ENCODE measurements around the gene COG1.
A peak's percentile ranks its signal among the peaks of the same experiment; 100 is the strongest.

COG1 gene

DNA sequence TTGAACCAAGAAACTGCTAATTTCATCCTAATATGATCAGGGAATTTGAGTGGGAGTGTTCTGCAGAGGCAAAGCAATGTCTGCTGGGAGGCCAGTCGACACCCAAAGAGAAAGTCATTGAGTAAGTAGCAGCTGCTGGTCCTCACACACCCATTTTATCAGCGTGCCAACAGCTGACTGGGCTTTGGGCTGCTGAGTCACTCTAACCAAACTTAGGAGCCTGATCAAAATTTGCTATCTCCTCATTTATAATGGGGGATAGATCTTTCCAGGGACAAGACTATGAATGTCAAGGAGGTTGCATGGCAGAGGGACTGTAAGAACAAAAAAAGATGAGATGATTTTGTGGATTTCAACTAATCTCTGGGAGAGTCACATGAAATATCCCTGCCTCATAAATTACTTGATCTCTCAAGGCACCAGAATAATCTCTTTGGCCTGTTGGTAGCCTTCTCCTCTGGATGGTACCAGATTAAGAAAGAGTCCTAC, 35.9 kb downstream of the COG1 start:
- peak; percentile 91 for DNase-seq (ENCODE audit: low read depth)

DNA sequence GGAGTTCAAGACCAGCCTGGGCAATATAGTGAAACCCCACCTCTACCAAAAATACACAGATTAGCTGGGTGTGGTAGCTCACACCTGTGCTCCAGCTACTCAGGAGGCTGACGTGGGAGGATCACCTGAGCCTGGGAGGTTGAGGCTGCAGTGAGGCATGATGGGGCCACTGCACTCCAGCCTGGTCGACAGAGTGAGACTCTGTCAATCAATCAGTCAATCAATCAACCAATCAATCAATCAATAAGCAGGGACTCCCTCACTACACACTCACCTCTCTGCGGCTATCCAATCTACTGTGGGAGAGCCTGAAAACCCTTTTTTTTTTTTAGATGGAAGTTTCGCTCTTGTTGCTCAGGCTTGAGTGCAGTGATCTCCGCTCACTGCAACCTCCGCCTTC, 37.2 kb downstream of the COG1 start:
- DNase-seq (ENCODE audit: low read depth): no peak

DNA sequence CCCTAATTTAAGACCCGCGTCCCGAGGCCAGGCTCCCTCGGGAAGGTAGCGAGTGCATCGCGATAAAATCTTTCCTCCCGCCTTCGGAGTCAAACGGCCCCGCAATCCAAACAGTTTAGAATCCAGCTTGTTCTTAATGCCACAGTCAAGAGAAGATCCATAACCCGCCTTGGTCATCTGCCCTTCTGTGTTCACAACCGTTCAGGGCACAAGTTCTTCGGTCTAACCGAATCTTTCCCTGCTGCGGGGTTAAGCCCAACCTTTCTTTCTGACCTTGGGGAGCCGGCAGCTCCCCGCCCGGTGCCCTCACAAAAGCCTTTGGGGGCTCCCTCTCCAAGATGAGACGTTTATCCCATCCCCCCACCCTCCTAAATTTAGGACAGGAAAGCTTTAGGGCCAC, 38.5 kb downstream of the COG1 start:
- DNase-seq (ENCODE audit: low read depth): peak; percentile 35

- DNase-seq (ENCODE audit: low read depth): peak; percentile 93
Observed at GRCh38 chr17:73231841-73232586, 39.2 kb downstream of the COG1 start.

DNA sequence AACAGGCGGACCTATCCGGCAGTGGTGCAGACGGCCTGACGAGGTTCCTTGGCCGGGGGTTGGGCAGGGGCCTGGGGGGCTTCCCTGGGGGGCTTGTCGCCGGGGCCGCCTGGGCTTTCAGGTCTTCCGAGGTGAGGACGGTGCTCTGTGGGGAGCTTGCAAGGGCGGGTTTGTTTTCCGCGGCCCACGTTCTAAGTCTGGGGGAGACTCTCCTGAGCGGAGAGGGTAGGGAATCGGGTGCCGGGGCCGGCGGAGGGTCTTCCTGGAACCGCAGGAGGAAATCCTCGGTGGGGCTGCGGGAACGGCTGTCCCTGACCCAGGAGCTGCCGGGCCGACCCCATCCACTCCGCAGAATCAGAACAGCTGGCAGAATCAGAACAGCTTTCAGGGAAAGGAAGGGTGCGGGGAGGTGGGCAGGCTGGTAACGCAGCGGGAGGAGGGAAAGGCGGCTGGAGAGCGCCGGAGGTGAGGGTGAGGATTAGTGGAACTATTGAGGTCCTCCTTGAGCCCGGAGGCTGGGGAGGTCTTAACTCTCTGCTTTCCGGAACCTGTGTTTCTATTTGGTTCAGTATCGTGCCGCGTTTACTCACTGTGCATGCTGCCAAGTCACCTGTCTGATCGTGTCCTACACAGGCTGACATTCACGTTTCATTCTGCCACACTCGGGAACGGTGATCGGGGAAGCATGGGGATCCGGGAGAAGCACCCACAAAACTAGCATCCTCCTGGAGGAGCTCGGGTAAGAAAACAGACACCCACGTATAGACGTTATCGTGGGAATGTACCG, 39.9 kb downstream of the COG1 start:
- peak; percentile 41 for DNase-seq (ENCODE audit: low read depth)

- no peak for DNase-seq (ENCODE audit: low read depth)
Observed at GRCh38 chr17:73234736-73235135, 41.9 kb downstream of the COG1 start.

- DNase-seq (ENCODE audit: low read depth): no peak
Observed at GRCh38 chr17:73237714-73238113, 44.9 kb downstream of the COG1 start.

DNA sequence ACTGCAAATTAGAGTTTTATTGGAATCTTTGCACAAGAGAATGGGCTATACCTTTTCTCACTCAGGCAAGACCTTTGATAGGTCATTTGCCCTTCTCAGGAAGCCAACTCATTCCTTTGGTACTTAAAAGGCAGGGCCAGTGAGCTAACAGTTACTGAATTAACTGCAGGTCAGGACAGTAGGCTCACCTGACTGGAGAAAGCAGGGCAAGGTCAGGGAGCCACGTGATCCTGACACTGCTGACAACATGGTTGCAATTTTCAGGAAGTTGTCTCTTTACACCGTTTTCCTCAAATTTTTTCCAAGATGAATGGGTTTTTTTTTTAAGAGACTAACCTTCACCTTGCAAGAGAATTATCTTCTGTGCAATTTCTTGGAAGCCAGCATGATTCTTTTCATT, 47.7 kb downstream of the COG1 start:
- no peak for DNase-seq (ENCODE audit: low read depth)

GRCh38 chr17:73247726-73248125, 54.9 kb downstream of the COG1 start:
- DNase-seq (ENCODE audit: low read depth): no peak

DNA sequence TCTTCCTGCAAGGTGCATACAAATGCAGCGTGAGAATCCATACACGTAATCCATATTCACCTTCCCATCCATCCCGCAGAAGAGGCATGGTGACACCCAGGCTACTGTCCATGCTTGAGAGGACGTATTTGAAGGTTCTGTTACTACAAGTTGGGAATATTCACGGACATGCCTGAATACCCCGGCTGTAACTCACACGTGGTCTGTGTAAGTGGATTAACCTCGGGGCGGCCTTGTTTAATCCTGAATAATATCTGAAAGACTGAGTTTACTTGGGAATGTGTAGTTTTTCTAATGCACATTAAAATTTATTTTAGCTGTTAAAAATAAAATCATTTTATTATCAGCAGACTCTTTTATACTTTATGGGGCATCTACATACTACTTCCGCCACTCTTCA, 55.7 kb downstream of the COG1 start:
- DNase-seq (ENCODE audit: low read depth): no peak

GRCh38 chr17:73249700-73250099, 56.8 kb downstream of the COG1 start:
- no peak for DNase-seq (ENCODE audit: low read depth)

DNA sequence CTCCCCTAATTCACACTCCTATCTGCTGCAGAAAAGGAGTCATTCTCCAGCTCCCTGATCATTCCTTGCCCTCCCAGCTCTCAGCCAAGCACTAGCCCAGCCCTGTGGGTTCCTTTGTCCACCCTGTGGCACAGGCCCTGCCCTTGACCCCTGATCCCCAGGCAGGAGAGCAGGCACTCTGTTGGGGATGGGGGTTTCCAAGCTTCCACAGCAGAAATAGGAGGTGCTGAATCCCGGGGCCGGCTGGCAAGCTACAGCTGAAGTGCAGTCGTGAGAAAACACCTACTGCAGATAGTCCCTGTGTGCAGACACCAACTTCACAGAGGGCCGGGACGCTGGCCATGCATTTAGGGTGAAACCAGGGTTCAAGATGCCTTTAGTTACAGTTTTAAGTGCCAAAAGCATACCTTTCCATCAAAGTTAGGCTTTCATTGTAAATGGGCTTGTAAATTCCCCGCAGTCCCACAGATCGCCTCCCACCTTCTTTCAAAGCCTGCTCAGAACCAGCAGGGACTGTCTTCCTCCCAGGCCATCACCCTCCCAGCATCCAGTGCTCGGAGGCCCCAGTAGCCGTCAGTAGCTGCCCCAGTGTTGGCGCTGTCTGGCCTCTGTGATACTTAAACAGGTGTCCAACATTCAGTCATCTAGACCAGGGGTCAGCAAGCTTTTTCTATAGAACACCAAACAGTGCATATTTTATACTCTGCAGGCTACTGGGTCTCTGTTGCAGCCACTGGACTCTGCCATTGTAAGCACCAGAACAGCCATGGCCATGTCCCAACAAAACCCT, 58.2 kb downstream of the COG1 start:
- DNase-seq (ENCODE audit: low read depth): no peak

- DNase-seq (ENCODE audit: low read depth): no peak
Observed at GRCh38 chr17:73251871-73252270, 59.0 kb downstream of the COG1 start.

DNA sequence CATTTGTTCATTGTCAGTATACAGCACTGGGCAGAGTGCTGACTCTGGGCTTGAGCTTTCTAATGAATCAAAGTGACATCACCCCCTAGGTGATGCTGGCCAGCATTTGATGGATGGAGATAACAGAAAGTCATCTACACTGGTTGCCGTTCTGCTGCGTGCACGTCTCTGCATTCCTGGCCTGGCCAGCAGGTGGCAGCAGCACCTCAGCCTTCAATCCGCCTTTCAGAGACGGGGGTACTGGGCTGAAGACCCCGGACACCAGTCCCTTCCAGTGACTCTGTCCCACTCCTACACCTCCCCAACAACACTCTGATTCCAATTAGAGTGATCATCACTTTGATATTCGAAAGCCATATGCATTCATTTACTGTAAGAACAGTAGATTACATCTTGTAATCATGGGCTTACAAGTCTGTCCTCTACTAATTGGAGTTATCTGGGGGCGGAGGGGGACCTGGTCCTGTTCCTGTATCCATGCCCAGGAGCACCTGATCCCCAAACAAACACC, 62.9 kb downstream of the COG1 start:
- DNase-seq (ENCODE audit: low read depth): peak; percentile 28

DNA sequence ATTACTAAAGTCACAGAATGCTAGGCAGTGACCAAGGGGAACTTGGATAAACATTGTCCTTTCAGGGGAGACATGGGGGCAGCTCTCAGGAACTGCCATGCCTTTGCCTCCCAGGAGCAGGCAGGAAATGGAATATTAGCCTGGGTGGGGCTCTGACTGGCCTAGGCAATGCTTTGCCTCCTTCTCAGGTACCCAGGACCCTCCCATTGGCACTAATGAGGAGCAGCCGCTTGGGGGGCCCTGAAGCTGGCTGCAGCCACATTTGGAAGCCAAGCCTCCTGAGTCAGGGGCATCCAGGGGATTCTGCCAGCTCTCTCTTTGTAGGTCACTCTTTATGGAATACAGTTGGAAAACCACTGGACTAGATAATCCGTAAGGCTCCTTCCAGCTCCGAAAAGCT, 63.4 kb downstream of the COG1 start:
- no peak for DNase-seq (ENCODE audit: low read depth)

DNA sequence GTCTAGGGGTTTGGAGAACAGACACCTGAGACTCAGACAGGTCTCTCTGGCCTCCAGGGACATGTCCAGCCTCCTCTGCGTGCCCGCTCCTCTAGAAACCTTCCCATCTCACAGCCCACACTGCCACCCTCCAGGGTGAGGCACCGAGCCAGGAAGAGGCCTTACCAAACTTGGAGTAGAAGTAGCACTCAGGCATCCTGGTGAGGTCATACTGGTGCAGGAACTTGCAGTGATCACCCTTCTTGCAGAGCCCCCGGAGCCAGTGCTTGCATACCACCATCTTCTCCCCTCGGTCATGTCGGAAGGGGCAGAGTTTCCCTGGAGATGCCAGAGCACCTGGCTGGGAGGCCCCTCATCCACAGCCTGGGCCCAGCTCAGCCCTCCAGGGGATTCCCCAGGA, 64.7 kb downstream of the COG1 start:
- DNase-seq (ENCODE audit: low read depth): no peak

Measured in iris pigment epithelial cell (primary cell).